Activated T-cell treated with anti-CD3 and anti-CD28 coated beads, Interleukin-2, amount 50 U/mL, for 24 hours (primary cell): ENCODE measurements around the gene FAM98B.

Experiments used
- DNase-seq: peaks from one replicate; pipeline ENCODE4 v3.0.0-alpha.2; 2020
- H3K27ac Mint-ChIP-seq: 2 replicates; pipeline ENCODE4 v1.8.0; 2020; ENCODE audit warnings: mild to moderate bottlenecking, mixed read lengths
- H3K27me3 Mint-ChIP-seq: 2 replicates; pipeline ENCODE4 v1.8.0; 2020; ENCODE audit warnings: mixed read lengths
- H3K36me3 Mint-ChIP-seq: 2 replicates; pipeline ENCODE4 v1.8.0; 2020; ENCODE audit warnings: low read depth, mixed read lengths
- H3K4me1 Mint-ChIP-seq: 2 replicates; pipeline ENCODE4 v1.8.0; 2020; ENCODE audit warnings: low read depth, mixed read lengths
- H3K4me3 Mint-ChIP-seq: 2 replicates; pipeline ENCODE4 v1.8.0; 2020; ENCODE audit warnings: mild to moderate bottlenecking, moderate library complexity, mixed read lengths
- H3K9me3 Mint-ChIP-seq: 2 replicates; pipeline ENCODE4 v1.8.0; 2020; ENCODE audit warnings: mixed read lengths

FAM98B gene

GRCh38 chr15:38477637-38478036, 23.7 kb downstream of the FAM98B start:
- Mint-ChIP-seq H3K4me1 (peaks cover 34% of the 10 kb centered on the region), H3K27ac (no peak overlapping the region), H3K4me3 (no peak overlapping the region), H3K27me3 (no peaks in the 10 kb centered on the region), H3K36me3 (peaks cover 80% of the 10 kb centered on the region), H3K9me3 (no peaks in the 10 kb centered on the region)
- DNase-seq: no peak

DNA sequence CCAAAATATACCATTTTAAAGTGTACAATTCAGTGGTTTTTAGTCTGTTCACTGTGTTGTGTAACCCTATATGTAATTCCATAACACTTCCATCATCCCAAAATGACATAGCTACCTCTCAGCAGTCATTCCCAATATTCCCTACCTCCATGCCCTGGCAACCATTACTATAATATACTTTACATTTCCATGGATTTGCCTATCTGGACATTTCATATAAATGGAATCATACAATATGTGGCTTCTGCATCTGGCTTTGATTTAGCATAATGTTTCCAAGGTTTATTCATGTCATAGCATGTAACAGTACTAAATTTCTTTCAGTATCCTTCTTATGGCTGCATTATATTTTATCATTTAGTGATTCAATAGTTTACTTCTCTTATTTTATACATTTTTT, 25.3 kb downstream of the FAM98B start:
- Mint-ChIP-seq H3K4me3 (no peak overlapping the region), H3K27ac (peak overlapping the region; percentile 22), H3K36me3 (peaks cover 81% of the 10 kb centered on the region), H3K4me1 (peaks cover 37% of the 10 kb centered on the region), H3K9me3 (no peaks in the 10 kb centered on the region), H3K27me3 (no peaks in the 10 kb centered on the region)
- no peak for DNase-seq

GRCh38 chr15:38479756-38480155, 25.8 kb downstream of the FAM98B start:
- no peak for DNase-seq
- no peak overlapping the region for H3K27ac Mint-ChIP-seq
- peaks cover 35% of the 10 kb centered on the region for H3K4me1 Mint-ChIP-seq
- H3K4me3 Mint-ChIP-seq: no peak overlapping the region
- peaks cover 76% of the 10 kb centered on the region for H3K36me3 Mint-ChIP-seq
- H3K27me3 Mint-ChIP-seq: no peaks in the 10 kb centered on the region
- no peaks in the 10 kb centered on the region for H3K9me3 Mint-ChIP-seq

DNA sequence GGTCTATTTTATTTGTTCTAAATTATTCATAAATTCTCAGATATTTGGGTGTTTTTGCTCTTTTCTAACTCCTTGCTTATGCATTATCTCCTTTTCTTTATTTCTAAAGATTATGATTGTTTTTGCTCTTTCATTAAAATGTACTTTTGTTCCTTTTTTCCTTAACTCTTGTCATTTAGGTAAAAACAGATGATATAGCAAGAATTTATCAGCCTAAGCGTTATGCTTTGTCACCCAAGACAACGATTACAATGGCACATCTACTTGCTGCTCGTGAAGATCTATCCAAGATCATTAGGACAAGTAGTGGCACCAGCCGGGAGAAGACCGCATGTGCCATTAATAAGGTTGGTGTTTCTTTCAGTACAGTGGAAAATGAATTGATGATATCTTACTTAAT, 27.2 kb downstream of the FAM98B start:
- peaks cover 74% of the 10 kb centered on the region for H3K36me3 Mint-ChIP-seq
- no peaks in the 10 kb centered on the region for H3K9me3 Mint-ChIP-seq
- no peak for DNase-seq
- peaks cover 43% of the 10 kb centered on the region for H3K4me1 Mint-ChIP-seq
- H3K4me3 Mint-ChIP-seq: no peak overlapping the region
- no peaks in the 10 kb centered on the region for H3K27me3 Mint-ChIP-seq
- H3K27ac Mint-ChIP-seq: peak overlapping the region; percentile 50

GRCh38 chr15:38481761-38482160, 27.8 kb downstream of the FAM98B start:
- peaks cover 48% of the 10 kb centered on the region for H3K4me1 Mint-ChIP-seq
- H3K9me3 Mint-ChIP-seq: no peaks in the 10 kb centered on the region
- H3K27me3 Mint-ChIP-seq: no peaks in the 10 kb centered on the region
- DNase-seq: no peak
- H3K4me3 Mint-ChIP-seq: no peak overlapping the region
- peak overlapping the region; percentile 50 for H3K27ac Mint-ChIP-seq
- peaks cover 73% of the 10 kb centered on the region for H3K36me3 Mint-ChIP-seq

- peaks cover 73% of the 10 kb centered on the region for H3K36me3 Mint-ChIP-seq
- no peak for DNase-seq
- no peak overlapping the region for H3K4me3 Mint-ChIP-seq
- peak overlapping the region; percentile 50 for H3K27ac Mint-ChIP-seq
- H3K4me1 Mint-ChIP-seq: peaks cover 52% of the 10 kb centered on the region
- no peaks in the 10 kb centered on the region for H3K9me3 Mint-ChIP-seq
- no peaks in the 10 kb centered on the region for H3K27me3 Mint-ChIP-seq
These were observed 28.6 kb downstream of the FAM98B start for GRCh38 chr15:38482572-38482971.

DNA sequence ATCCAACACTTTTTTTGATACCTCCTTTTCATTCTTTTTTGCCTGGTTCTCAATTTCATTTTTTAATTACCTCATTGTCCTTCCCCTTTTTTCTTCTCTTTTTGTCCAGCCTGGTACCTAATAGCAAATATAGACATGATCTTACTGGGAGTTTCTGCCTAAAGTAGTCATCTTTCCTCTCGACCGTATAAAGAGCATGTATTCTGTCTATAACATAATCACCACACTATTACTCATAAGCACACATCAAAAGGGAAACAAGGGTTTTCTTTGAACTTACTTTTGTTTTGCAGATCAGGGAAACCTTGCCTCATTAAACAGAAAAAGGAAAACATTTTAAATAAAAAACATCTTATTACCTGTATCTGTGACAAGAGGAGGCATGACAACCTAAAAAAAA, 33.0 kb downstream of the FAM98B start:
- DNase-seq: no peak
- Mint-ChIP-seq H3K9me3 (no peaks in the 10 kb centered on the region), H3K4me1 (peaks cover 69% of the 10 kb centered on the region), H3K4me3 (no peak overlapping the region), H3K27ac (peak overlapping the region; percentile 92), H3K27me3 (no peaks in the 10 kb centered on the region), H3K36me3 (peaks cover 87% of the 10 kb centered on the region)

DNA sequence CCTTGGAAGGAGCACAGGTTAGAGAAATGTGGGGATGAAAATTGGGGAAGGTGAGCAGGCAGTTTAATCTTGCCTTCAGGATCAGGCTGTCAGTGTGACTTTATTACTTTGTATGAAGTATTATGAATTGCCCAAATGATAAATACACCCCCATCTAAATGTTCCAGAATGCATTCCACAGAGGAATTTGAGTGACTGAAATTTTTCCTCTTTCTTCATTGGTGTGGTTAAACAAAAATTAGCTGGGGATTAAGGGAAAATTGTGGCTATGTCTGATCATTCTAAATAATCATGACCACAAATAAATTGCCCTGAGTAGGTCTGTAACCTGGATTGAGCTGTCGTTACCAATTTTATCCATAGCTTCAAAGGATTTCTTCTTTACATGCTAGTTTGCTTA, 33.5 kb downstream of the FAM98B start:
- H3K4me1 Mint-ChIP-seq: peaks cover 68% of the 10 kb centered on the region

DNA sequence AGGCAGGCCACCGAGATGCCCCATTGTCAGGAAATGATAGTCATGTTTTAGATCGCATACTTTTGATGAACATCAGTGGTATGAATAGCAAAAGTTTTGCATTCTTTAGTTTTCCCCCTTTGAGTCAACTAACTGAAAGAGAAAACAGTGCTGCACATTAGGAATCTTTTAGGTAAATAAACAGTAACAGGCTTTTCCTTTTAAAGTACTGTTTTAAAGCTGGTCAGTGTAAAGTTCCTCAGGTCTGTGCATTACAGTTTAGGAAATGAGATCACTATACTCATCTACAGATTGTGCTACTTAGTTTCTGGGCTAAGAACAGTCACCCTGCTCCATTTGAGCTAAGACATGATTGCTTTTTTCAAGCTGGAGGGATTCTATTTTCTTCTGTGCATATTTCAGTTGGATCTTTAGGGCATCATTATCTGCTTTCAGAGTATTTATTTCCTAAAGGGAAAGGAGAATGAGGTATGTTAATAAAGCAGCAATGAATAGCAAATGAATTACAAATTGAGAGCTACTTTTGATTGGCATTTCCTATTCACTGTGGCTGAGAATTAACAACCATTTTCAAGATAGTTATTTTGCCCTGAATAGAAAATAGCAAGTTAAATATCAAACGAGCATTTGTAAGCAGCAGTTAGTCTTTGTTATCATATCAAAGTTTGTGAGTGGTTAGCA, 36.5 kb downstream of the FAM98B start:
- Mint-ChIP-seq H3K27ac (peak overlapping the region; percentile 89), H3K27me3 (no peaks in the 10 kb centered on the region), H3K9me3 (no peaks in the 10 kb centered on the region), H3K36me3 (peaks cover 94% of the 10 kb centered on the region), H3K4me3 (no peak overlapping the region), H3K4me1 (peaks cover 66% of the 10 kb centered on the region)
- no peak for DNase-seq

More for the DNA sequence above, 33.5 kb downstream of the FAM98B start:
- DNase-seq: no peak
- H3K9me3 Mint-ChIP-seq: no peaks in the 10 kb centered on the region
- H3K27ac Mint-ChIP-seq: peak overlapping the region; percentile 92
- peaks cover 87% of the 10 kb centered on the region for H3K36me3 Mint-ChIP-seq
- no peaks in the 10 kb centered on the region for H3K27me3 Mint-ChIP-seq
- H3K4me3 Mint-ChIP-seq: no peak overlapping the region

- DNase-seq: no peak
- Mint-ChIP-seq H3K36me3 (peaks cover 94% of the 10 kb centered on the region), H3K27me3 (no peaks in the 10 kb centered on the region), H3K4me3 (no peak overlapping the region), H3K9me3 (no peaks in the 10 kb centered on the region), H3K4me1 (peaks cover 43% of the 10 kb centered on the region), H3K27ac (peak overlapping the region; percentile 65)
These were observed 42.2 kb downstream of the FAM98B start for GRCh38 chr15:38496151-38496550.

DNA sequence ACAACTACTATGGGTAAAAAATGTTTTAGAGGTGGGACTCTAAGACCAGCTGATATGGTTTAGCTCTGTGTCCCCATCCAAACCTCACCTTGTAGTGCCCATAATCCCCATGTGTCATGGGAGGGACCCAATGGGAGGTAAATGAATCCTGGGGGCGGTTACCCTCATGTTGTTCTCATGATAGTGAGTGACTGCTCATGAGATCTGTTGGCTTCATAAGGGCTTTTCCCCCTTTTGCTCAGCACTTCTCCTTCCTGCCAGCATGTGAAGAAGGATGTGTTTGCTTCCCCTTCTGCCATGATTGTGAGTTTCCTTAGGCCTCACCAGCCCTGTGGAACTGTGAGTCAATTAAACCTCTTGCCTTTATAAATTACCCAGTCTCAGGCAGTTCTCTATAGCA, 45.7 kb downstream of the FAM98B start:
- DNase-seq: no peak
- H3K9me3 Mint-ChIP-seq: no peaks in the 10 kb centered on the region
- peak overlapping the region; percentile 88 for H3K27ac Mint-ChIP-seq
- peaks cover 28% of the 10 kb centered on the region for H3K4me1 Mint-ChIP-seq
- H3K36me3 Mint-ChIP-seq: peaks cover 94% of the 10 kb centered on the region
- no peak overlapping the region for H3K4me3 Mint-ChIP-seq
- no peaks in the 10 kb centered on the region for H3K27me3 Mint-ChIP-seq

GRCh38 chr15:38503496-38503895, 49.6 kb downstream of the FAM98B start:
- H3K27ac Mint-ChIP-seq: peak overlapping the region; percentile 22
- no peaks in the 10 kb centered on the region for H3K27me3 Mint-ChIP-seq
- no peaks in the 10 kb centered on the region for H3K9me3 Mint-ChIP-seq
- peaks cover 33% of the 10 kb centered on the region for H3K4me1 Mint-ChIP-seq
- no peak overlapping the region for H3K4me3 Mint-ChIP-seq
- peaks cover 97% of the 10 kb centered on the region for H3K36me3 Mint-ChIP-seq
- DNase-seq: no peak

GRCh38 chr15:38504680-38505467, 50.9 kb downstream of the FAM98B start:
- Mint-ChIP-seq H3K36me3 (peaks cover 96% of the 10 kb centered on the region), H3K4me3 (no peak overlapping the region), H3K9me3 (no peaks in the 10 kb centered on the region), H3K27ac (peak overlapping the region; percentile 80), H3K4me1 (peaks cover 42% of the 10 kb centered on the region), H3K27me3 (no peaks in the 10 kb centered on the region)
- no peak for DNase-seq

DNA sequence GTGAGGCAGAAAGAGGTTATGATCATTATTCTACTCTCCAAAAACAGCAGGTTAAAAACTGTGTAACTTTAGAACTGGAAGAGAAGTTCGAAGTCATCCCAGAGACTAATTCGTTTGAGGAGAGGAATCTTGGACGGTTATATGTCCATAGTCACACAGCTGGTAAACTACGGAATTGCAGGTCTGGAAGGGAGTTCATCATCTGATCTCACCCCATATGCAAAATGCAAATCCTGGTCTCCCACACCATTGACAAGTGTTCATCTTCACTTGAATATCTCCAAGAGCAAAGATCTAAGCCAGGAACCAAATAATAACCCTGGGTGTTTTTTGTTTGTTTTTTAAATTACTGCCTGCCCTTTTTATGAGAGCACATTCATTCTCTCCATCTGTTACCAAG, 53.1 kb downstream of the FAM98B start:
- Mint-ChIP-seq H3K27ac (peak overlapping the region; percentile 94), H3K4me3 (no peak overlapping the region), H3K4me1 (peaks cover 40% of the 10 kb centered on the region), H3K27me3 (no peaks in the 10 kb centered on the region), H3K9me3 (no peaks in the 10 kb centered on the region), H3K36me3 (peaks cover 96% of the 10 kb centered on the region)
- DNase-seq: no peak

DNA sequence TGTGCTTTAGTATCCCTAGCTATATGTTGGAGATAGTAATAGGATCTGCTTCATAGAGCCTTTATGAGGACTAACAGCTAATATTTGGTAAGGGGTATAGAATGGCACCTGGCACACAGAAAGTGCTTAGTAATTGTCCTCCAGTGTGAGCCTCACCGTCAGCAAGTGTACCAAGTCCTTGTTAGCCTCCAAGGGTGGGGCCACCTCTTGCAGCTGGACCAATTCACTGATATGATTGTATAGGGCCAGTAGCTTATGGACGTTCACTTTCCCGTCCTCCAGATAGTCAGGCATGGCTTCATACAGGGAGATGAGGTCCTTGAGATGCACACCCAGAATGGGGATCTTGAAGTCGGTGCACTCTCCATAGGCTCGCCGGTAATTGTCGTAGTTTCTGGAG, 53.6 kb downstream of the FAM98B start:
- Mint-ChIP-seq H3K4me3 (no peak overlapping the region), H3K4me1 (peaks cover 38% of the 10 kb centered on the region), H3K27me3 (no peaks in the 10 kb centered on the region), H3K9me3 (no peaks in the 10 kb centered on the region), H3K36me3 (peaks cover 96% of the 10 kb centered on the region), H3K27ac (peak overlapping the region; percentile 94)
- no peak for DNase-seq
